G401 (cell line): ENCODE data around the gene CEP295NL. TPM values are rescaled to one million over a fixed set of nuclear protein-coding genes. Genes with fewer than 3 reads are reported as not detected.
A peak's percentile ranks its signal among the peaks of the same experiment; 100 is the strongest.
"Not testable (repeated sequence)": the region's sequence is repeated elsewhere in the genome, so short reads cannot be mapped to it uniquely, and the experiment has no call there.

Source experiments
- DNase-seq: peaks from one replicate; pipeline ENCODE4 v3.0.0-alpha.2; 2015; ENCODE audit warnings: low spot score
- in situ Hi-C: cut with HindIII; loops from 2 replicates; pipeline ENCODE4 v1.10.0; 2016; ENCODE audit warnings: low sequenced_read_pairs, mixed read lengths
- total RNA-seq: library from RNA; depleted of rRNA; stranded (reverse); fragments of >200 nt; shearing (Covaris generic); gene quantifications from 2 replicates; pipeline ENCODE4 v1.2.3, GENCODE V29; 2014

Gene CEP295NL
- total RNA-seq, 1 experiment from 2014 or later, result 0.37 TPM

DNA sequence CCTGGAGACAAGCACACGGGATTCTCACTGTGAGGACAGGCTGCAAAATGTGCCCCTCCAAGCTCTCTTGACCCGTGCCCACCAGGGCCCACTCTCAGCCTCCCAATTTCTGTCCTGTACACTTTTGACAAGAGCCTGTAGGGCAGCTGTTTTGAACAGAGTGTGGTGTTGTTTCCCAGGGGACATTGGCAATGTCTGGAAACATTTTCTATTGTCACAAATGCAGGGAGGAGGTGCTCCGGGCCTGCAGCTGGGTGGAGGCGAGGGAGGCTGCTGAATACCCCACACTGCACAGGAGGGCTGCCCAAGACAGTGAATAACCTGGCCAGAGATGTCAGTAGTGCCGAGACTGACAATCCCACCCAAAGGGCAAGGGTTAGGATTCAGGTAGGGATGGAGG is 10.5 kb downstream of the CEP295NL start:
- in situ Hi-C loops, result no loop called here
- no peak for DNase-seq

- no peak for DNase-seq
- in situ Hi-C loops, result no loop called here
These were observed 10.9 kb downstream of the CEP295NL start for GRCh38 chr17:78892062-78892456.

GRCh38 chr17:78891406-78892061 is 11.5 kb downstream of the CEP295NL start:
- in situ Hi-C loops, result no loop called here
- no peak for DNase-seq

DNA sequence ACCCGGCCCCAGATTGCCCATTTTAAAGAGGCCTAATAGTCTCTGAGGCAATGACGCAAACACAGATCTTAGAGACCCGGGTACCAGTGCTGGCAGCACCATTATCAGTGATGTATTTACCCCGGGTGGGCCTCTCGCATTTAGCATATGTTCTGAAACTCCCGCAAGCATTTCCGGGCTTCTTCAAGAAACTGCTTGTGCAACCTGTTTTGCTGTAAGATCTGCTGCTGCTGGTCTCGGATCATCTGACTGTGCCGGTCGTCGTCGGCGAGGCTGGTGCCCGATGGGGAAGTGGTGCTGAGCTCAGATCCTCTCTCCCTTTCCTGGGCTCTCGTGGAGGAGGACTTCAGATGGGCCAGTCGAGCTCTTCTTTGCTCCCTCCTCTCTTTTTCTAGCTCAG is 12.5 kb downstream of the CEP295NL start:
- in situ Hi-C loops, result no loop called here
- no peak for DNase-seq

GRCh38 chr17:78890096-78890495 is 12.9 kb downstream of the CEP295NL start:
- in situ Hi-C loops, DNase-seq: not testable (repeated sequence)

GRCh38 chr17:78889531-78889930 is 13.5 kb downstream of the CEP295NL start:
- in situ Hi-C loops, result no loop called here
- no peak for DNase-seq

- DNase-seq, result no peak
- in situ Hi-C loops, result no loop called here
These were observed 14.0 kb downstream of the CEP295NL start for GRCh38 chr17:78888941-78889518.

DNA sequence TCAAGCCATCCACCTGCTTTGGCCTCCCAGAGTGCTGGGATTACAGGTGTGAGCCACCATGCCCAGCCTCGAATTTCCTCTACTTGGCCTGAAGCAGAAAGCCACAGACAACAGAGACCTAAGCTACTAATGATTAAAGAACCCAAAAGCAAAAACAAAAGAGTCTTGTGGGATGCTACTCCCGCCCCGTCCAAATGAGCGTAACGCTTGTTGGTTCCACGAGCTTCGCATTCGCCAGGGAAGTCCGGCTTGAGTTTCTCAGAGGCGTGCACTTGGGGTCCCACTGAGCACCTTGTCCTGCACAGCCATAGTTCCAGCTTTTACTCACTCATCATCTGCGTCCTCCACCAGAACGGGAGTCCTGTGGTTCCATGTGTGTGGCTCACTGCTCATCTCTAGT is 16.0 kb downstream of the CEP295NL start:
- DNase-seq, result no peak
- in situ Hi-C loops, result no loop called here

DNA sequence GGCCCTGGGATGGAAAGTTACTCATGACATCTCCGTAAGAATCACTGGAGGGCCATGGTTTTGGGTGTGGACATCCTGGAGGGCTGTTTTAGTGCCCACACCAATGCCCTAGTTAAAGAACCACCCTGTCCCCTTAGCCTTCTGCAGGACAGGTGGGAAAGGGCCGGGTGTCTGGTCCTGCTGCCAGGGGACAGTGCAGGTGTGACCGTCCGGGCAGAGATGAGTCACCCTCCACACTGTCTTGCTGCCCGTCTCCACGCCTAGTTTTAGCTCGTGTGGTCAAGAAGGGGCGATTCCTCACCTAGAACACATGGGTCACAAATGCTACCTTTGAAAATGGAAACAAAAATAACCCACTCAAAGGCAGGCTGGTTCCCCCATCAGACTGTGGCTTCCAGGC is 17.0 kb downstream of the CEP295NL start:
- in situ Hi-C loops, result no loop called here
- no peak for DNase-seq

DNA sequence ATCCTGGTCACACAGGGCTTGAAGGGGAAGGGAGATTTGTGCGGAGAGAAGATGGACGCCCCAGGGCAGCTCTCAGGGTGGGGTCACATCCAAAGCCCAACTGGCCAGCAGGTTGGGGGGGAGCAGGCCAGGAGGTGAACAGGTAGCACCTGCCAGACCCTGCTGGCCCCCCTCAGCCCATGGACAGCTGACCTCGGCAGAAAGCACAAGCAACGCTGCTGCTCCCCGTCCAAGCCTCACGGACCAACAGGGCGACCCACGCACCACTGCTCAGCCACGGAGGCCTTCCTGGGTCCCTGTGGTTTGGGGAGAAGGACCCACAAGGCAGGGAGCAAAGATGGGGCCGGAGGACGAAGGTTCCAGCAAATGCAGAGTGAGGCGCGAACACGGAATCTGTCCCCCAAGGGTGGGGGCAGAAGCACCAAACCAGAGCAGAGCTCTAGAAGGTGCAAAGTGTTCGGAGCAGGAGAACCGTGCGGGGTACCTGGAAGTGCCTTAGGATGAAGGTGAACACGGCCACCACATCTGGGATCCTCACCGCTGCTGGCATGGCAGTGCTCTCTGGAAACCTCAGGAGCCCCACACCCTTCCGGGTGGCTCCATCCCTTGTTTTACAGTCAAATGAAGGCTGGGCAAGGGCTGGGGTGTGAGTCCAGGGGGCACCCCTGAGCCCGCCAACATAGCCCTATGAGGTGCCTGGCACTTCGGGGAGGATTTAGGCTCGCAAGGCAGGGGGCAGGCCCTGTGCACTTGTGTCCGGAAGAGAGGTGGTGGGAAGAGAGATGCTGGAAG is 17.9 kb downstream of the CEP295NL start:
- DNase-seq, result no peak
- in situ Hi-C loops, result no loop called here

DNA sequence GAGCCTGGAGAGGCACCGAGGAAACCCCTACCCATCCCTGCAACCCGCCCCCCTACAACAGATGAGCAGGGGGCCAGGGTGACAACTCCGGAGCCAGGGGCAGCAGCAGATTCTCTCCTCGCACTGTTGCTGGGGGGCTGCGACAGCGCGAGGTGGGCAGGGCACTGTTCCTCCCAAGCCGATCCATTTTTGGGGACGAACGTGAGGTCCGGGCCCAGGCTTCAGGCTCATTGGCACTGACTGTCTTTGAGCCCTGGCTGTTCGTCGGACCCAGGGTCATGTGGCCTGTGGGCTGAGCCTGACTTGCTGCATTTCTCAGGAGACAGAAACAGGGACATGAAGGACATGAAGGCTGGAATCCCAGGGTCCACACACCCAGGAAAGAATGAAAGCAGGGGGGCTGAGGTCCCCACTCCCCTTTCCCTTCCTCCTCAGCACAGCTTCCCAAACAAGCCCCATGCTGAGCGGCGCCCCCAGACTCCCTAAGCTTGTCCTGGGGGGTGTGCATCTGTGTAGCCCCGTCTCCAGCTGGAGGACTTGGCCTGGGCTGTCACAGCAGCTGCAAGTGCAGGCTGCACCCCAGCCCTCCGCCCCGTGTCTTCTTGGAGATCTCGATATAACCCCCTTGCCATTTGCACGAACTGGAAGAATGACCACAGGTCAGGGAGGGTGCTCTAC is 18.7 kb downstream of the CEP295NL start:
- in situ Hi-C loops, result no loop called here
- DNase-seq, result peak; percentile 50

DNA sequence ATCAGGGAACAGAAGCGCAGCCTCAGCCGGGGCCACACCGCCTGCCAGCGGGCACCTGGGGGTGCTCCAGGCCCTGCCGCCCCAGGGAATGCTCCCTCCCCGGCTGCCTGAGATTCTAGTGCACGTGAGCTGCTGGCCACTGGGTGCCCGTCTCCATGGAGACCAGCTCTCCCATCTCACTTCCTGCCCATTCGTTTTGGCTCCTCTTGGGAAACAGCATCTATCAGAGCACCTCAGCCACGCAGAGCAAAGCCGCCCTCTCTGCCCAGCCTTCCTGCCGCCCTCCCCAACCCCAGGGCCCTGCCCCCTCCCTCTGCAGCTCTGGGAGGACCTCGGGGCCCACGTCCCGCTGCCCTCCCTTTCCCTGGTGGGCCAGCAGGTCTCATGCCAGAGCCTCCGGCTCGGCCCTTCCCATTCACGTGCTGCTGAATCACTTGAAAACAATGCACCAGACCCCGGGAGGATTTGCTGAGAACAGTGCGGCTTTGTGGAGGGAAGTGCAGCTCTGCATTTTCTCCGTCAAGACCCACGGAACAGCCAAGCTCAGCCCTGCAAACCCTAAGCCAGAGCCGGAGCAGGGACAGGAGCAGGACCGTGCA is 19.4 kb downstream of the CEP295NL start:
- in situ Hi-C loops, result no loop called here
- DNase-seq, result peak; percentile 81

- DNase-seq, result no peak
These were observed 19.9 kb downstream of the CEP295NL start for GRCh38 chr17:78883089-78883532.

GRCh38 chr17:78882540-78883088 is 20.4 kb downstream of the CEP295NL start:
- no peak for DNase-seq
- in situ Hi-C loops, result no loop called here

More at GRCh38 chr17:78883089-78883532, 19.9 kb downstream of the CEP295NL start:
- in situ Hi-C loops, result no loop called here

- no peak for DNase-seq
- in situ Hi-C loops, result no loop called here
These were observed 23.3 kb downstream of the CEP295NL start for GRCh38 chr17:78879635-78880186.

GRCh38 chr17:78878871-78879527 is 24.0 kb downstream of the CEP295NL start:
- in situ Hi-C loops, result no loop called here
- no peak for DNase-seq

DNA sequence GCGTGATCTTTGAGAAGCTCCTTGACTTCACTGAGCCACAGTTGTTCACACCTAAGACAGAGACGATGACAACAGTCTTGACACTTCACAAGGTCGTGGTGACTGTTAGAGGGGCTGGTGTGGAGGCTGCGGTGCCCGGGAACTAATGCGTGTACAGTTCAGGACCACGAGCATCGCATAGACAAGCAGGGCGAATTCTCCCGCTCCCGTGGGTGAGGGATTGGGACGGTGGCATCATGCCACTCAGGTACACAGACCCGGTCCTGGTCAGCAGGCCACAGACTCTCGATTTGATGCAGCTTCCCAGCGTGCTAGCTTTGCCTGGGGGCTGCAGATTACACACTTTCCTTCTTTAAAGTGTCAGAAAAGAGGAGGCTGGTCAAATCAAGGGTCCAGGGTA is 24.7 kb downstream of the CEP295NL start:
- no peak for DNase-seq
- in situ Hi-C loops, result no loop called here

GRCh38 chr17:78876954-78877517 is 26.0 kb downstream of the CEP295NL start:
- DNase-seq, result peak; percentile 68
- in situ Hi-C loops, result not testable (repeated sequence)
